ENCODE results near the gene FBLN2.
A peak's percentile ranks its signal among the peaks of the same experiment; 100 is the strongest.

FBLN2 gene

DNA sequence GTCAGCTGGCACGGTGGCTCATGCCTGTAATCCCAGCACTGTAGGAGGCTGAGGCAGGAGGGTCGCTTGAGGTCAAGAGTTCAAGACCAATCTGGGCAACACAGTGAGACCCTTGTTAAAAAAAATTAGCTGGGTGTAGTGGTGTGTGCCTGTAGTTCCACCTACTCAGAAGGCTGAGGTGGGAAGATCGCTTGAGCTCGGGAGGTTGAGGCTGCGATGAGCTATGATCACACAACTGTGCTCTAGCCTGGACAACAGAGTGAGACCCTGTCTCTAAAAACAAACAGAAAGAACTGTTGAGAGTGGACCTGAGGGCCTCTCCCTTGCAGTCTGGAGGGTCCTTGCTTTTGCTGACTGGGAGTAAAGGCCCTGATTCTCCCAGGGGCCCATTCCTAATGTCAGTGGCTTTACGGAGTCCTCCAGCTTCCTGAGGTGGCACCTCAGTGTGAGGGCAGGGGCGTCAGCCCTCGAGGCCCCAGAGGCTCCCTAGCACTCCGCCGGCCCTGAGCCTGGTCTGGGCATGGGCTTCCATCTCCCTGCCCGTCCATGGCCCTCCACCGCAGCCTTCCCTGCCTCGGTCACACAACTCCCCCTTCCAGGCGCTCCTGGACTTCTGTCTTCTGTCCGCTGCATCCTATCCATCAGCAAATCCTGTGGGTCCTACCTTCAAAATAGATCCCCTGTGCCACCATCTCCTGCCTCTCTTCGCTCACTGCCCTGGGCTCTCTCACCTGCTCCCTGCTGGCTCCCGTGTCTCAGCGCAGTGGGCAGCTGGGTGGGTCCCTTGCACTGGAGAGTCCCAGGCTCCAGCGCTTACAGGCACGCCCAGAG is 19.0 kb downstream of the FBLN2 start:
- DNase-seq (ENCODE audit: low spot score) = no peak

DNA sequence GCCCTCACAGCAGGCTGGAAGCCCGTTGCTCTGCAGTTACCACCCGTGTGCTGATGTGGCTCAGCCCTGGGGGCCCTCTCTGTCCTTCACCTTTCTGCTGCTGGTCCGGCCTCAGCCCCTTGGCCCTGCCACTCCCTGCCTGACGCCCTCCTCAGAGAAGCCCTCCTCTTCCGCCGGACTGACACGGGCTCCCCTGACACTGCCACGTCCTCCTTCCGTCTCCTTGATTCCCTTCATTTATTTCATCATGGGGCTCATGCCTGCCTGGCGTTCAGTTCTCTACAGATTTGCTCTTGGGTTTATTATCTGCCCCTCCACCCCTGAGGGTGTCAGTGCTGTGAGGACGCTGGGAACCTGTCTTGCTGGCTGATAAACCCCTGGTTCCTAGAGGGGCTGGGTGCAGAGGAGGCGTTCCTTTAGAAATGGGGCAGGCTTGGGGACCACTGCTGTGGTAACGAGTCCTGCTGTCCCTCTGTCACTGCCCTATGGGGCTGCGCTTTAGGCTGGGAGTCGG is 19.6 kb downstream of the FBLN2 start:
- DNase-seq (ENCODE audit: low spot score) = no peak

DNA sequence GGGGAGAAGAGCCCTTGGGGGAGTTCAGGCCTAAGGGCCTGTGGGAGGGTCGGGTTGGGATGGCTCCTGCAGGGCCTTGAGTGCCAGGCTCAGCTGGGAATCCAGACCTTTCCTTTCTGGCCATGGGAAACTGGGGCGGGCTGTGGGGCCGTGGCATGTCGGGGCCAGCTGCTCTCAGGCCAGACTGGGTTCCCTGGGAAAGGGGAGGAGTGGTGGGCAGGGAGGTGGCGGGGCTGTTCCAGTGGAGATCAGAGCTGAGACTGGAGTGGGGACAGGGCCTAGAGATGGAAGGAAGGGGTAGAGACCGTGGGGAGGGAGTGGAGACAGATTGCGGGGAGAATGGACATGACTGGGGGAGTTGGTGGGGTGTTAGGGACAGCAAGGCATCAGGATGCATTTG is 20.3 kb downstream of the FBLN2 start:
- no peak for DNase-seq (ENCODE audit: low spot score)

DNA sequence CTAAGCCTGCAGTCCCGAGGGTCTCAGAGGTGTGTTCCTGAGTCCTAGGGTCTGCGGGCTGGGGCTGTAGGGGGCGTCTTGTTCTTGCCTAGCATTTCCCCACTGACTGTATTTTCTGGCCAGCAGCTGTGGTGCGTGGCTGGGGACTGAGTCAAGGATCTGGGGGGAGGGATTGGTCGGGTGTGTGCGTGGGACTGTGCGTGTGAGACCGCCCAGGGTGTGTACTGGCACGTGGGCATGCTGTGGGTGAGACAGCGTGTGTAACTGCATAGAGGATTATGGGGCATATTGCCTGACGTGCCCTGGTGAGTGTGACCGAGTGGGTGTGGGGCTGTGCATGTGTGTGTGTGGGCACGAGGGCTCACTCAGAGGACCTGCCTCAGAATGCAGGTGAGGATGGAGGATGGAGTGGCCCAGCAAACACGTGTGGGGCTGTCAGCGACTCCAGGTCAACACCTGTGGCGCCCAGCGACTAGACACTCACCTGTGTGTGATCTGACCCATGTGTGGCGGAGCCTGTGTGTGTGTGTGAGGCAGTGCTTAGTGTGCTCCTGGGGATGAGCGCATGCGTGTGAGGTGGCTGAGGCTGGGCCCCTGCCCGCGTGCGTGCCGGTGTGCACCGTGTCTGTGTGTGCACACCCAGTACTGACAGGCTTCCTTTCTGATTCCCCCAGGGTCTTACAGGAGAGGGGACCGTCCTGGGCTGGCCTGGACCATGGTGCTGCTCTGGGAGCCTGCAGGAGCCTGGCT is 20.9 kb downstream of the FBLN2 start:
- no peak for DNase-seq (ENCODE audit: low spot score)

DNA sequence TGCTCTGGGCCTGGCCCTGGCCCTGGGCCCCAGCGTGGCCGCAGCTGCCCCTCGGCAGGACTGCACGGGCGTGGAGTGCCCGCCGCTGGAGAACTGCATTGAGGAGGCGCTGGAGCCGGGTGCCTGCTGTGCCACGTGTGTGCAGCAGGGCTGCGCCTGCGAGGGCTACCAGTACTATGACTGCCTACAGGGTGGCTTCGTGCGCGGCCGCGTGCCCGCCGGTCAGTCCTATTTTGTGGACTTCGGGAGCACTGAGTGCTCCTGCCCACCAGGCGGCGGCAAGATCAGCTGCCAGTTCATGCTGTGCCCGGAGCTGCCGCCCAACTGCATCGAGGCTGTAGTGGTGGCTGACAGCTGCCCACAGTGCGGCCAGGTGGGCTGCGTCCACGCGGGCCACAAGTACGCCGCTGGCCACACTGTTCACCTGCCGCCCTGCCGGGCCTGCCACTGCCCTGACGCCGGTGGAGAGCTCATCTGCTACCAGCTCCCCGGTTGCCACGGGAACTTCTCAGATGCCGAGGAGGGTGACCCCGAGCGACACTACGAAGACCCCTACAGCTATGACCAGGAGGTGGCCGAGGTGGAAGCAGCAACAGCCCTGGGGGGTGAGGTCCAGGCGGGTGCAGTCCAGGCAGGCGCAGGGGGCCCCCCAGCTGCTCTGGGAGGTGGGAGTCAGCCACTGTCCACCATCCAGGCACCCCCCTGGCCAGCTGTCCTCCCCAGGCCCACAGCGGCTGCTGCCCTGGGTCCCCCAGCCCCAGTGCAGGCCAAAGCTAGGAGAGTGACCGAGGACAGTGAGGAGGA is 21.7 kb downstream of the FBLN2 start:
- no peak for DNase-seq (ENCODE audit: low spot score)

DNA sequence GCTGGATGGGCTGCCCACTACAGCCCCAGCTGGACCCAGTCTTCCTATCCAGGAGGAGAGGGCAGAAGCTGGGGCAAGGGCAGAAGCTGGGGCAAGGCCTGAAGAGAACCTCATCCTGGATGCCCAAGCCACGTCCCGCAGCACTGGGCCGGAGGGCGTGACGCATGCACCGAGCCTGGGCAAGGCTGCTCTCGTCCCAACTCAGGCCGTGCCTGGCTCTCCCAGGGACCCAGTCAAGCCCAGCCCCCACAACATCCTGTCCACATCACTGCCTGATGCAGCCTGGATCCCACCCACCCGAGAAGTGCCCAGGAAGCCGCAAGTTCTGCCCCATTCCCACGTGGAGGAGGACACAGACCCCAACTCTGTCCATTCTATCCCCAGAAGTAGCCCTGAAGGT is 22.3 kb downstream of the FBLN2 start:
- no peak for DNase-seq (ENCODE audit: low spot score)

DNA sequence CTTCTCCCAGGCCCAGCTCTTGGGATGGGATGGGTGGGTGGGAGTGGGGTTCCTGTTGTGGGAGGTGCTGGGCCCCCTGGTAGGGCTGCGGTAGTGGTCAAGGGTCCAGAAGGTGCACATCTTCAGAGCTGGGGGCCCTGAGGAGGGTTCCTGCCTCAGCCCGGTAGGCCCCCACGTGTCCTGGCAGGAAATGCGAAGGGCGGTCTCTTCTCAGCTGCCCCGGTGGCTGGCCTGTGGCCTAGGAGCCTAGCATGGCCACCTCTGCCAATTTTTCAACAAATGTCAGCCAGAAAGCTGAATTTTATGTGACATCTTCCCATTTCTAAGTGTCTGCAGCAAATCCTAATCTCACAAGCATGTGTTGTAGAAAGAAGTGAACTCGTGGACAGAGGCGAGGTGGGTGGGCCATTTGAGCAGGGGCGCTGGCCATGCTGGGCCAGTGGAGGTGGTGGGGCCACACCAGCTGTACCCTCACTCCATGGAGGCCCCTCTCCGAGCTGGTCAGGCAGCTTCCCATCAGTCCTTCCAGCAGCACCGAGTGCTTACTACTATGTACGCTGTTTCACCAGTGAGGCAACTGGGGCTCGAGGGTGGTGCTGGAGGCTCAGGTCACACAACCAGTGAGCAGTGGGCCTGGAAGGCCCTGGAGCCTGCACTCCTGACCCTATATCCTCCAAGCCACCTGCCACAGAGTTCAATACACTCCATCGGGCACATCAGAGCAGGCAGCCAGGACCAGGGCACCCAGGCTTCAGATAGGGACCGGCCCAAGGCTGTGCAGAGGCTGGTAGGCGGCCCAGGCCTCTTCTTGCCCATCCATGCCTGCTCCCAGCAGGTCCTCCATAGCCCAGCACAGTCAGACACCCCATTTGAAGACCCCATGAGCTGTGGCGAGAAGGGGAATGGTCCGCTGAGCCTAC is 23.2 kb downstream of the FBLN2 start:
- no peak for DNase-seq (ENCODE audit: low spot score)

DNA sequence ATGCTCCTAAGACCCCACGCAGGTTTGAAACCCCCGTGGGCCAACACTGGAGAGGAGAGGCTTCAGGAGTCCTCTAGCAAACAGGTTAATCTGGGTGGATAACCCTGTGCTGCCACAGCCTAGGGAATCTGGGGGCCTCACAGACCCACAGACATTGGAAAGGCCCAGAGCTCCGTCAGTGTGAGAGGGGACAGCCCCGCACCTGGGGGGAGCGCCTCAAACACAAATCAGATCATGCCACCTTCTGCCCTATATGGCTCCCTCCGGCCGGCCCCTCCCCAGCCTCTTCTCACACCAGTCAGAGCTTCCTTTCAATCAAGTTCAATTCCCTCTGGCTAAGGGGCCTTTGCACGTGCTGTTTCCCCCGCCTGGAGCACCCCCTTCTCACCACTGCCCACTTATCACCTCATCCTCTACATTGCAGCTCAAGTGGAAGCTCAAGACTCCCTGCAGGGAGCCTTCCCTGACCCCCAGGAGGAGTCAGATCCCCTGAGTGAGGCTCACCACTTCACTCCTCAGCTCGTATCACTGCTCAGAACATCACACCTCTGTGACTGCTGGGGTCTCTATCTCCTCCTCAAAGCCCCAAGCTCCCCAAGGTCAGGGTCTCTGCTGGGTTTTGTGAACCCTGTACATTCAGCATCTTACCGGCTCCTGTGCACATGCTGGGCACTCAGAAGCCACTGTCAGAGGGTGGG is 24.1 kb downstream of the FBLN2 start:
- no peak for DNase-seq (ENCODE audit: low spot score)

DNA sequence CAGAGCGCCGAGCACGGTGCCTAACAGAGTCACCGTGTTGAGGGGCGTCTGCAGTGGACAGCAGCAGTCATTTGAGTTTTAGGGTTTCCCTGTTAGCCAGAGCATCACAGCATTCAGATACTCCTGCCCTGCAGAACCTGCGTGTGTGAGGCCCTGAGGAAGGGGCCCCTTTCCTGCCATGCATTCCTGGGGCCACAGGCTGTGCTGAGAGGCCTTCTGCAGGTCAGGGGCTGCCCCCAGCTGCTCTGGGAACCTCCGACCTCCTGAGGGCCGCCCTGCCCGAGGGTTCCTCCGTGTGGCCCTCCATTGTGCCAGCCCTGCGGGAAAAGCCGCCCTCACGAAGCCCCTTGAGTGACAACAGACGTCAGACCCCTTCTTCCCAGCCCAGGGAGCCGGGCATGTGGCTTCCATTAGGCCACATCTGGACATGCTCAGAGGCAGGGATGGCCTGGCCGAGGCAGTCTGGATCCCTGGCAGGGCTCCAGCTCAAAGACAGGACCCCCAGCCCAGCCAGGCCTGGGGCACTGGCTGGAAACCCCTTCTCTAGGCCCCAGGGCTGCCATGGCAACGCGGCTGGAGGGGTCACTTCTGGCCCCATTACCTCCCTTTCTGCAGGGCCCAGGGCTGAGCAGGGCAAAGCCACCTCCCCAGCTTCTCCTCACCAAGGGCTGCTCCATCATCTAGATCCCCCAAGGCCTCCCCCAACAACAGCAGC is 25.3 kb downstream of the FBLN2 start:
- no peak for DNase-seq (ENCODE audit: low spot score)

DNA sequence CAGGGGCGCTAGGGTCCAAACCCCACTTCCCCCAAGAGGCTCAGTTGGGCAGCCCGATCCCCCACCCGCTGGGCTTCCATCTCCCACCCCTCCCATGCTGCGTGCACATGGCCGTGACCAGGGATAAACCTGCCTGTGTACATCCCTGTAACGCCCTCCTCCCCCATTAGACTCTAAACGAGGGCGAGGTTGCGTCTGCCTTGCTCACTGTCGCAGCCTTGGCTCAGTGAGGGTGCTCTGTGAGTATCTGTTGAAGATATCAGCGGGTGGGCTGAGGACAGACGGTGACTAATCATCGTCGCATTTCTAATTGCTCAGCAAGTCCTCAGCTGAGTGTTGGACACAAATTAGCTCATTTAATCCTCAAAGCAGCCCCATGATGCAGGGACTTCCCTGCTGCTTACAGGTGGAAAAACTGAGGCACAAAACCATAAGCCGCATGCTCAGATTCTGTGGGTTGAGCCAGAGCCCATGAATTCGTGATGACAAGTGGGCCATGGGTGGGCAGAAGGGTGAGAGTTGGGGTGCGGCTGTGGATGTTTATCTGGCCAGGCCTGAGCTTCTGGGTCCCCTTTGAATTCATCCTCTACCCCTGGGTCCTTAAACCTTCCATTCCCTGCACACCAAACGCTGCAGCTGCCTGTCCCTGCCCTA is 26.0 kb downstream of the FBLN2 start:
- no peak for DNase-seq (ENCODE audit: low spot score)

DNA sequence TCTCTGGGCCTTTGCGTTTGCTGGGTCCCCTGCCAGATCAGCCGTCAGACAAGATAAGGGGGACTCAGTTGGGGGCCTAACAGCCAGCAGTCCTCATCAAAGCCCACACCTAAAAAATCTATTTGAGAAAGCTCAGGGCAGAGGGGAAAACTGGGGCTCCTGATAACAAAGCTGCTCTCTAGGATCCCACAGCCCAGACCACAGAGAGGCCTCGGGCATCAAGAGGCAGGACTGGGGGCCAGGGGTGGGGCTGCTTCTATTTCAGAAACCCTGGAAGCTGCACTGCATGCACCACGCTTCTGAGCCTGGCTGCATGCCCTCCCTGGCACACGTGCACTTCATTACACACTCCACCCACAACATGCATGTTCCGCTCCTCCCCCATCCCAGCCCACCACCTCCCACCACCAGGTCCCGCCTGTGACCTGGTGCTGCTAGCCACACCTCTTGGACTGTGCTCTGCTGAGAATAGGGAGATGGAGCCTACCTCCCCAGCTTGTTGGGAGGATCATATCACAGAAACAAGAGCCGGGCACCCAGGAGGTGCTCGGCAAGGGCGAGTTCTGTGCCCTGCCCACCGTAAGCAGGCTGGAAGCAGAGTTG is 26.6 kb downstream of the FBLN2 start:
- no peak for DNase-seq (ENCODE audit: low spot score)

DNA sequence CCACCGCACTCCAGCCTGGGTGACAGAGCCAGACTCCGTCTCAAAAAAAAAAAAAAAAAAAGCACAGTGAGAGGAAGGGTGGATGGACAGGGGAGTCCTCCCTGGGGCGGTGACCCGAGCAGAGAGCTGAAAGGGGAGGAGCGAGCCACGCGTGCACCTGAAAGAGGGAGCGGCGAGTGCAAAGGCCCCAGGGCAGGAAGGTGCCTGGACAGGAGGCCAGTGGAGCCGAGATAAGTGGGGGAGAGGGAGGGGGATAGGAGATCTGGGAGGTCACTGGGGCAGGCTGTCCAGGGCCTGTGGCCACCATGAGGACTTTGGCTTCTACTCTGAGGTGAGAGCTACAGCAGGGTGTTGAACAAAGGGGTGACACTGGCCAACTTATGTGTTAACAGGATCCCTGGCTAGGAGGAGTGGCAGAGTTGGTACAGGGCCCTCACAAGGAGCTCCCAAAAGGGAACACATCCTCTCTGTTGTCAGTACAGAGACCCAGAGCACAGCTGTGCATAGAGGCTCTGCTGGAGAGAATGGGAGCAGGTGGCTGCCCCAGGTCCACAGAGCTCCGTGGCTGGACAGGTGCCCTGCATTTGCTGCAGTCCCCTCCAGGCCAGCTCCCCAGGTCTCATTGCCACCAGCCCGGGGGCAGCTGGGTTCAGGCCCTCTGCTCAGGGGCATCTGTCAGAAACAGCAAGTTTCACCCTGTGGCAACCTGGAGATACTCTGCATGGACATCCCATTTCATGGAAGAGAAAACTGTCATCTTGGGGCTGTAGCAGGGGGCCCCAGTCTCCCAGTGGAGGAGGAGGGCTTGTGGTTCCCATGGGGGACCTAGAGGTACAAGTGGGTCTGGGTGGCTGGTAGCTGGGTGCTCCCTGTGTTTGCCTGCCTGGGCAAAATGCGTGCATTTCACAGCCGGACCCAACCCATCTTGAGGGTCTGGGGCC is 28.5 kb downstream of the FBLN2 start:
- no peak for DNase-seq (ENCODE audit: low spot score)

DNA sequence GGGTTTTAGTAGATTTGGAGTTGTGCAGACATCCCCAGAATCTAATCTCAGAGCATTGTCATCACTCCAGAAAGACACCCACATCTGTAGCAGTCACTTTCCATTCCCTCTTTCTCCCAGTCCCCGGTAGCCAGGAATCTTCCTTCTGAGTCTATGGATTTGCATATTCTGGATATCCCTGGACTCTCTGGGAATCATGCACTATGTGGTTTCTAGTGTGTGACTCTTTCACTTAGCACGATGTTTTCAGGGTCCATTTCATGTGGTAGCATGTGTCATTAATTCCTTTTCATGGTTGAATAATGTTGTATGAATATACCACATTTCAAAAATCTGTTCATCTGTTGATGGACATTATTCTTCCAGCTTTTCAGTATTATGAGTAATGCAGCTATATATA is 29.3 kb downstream of the FBLN2 start:
- no peak for DNase-seq (ENCODE audit: low spot score)

DNA sequence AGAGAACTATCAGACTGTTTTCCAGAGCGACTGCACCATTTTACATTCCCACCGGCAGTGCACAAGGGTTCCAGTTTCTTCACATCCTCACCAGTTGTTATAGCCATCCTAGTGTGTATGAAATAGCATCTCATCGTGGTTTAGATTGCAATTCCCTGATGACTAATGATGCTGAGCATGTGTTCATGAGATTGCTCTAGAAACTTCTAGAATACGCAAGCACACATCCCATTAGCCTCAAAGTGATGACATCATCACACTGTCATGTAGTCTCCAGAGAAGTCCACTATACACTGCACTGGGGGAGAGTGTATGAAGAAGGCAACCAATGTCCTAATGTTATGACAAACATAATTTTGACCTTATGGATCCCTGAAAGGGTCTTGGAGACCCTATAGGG is 30.1 kb downstream of the FBLN2 start:
- DNase-seq (ENCODE audit: low spot score) = peak; percentile 75

DNA sequence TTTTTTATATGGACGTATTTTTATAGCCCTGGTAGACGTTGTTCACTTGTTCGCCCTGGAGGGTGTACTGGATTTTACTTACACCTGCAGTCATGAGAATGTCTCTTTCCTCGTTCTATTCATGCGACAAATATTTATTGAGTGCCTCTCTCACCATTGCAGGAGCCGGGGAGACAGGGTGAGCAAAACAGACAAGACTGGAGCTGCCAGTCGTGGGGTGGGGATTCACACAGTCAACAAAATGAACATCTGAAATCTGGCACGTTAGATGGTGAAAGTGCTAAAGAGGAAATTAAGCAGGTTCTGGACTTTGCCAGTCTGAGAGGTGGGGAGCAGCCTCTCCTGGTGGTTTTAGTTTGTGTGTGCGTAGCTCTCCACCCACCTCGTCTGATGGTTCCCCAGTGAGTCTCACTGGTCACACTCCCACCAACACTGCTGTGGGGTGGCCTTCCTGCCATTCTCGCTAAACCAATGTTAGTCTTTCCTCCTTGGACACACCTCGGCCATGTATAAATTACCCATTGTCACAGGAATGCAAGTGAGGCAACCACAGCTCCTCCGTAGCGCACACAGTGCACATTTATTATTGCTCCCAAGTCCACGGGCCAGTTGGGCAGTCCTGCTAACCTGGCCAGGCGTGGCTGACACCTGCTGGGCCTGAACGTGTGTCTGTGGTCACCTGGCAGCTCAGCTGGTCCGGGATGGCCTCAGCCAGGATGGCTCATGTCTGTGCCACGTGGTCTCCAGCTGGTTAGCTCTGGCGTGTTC is 31.5 kb downstream of the FBLN2 start:
- DNase-seq (ENCODE audit: low spot score) = no peak

DNA sequence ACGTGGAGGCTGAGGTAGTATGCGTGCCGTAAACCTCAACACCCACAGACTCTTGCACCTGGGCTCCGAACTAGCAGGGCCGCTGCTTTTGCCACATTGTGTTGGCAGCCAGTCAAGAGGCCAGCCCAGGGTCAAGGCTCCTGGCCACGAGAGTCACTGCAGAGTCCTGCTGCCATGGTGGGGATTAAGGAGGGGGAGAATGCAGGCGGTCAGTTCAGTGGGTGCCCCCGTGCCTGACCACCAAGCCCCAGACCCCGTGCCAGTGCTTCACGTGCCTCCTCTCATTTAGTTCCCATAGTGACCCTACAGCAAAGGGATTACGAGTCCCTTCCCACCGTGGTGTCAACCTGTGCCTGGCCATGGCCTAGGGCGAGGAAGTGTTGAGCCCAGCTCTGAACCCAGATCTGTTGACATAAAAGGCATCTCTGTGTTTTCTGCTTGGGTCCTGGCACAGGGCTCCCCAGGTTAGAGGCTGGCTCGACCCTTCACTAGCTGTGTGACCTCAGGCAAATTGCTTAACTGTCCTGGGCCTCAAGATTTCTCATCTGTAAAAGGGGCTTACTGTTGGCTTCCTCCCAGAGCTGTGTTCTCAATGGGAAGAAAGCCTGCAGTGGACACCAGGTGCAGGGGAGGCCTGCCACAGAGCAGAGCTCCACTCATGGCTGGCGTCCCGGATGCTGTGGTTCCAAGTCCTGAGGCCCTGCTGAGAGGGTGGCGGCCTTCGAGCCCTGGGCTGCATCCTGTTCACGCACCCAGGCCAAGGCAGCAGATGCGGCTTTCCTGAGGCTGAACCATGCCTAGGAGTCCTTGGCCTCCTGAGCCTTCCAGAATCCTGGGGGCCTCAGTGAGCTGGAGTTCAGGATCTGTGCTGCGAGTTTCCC is 32.8 kb downstream of the FBLN2 start:
- no peak for DNase-seq (ENCODE audit: low spot score)

All from AG08396 (cell line).